Stimulated activated CD8-positive, alpha-beta memory T cell treated with anti-CD3 and anti-CD28 coated beads, Interleukin-12 subunit alpha, Interleukin-12 subunit beta, amount 100 ng/mL, for 24 hours (primary cell): ENCODE data around the gene NPIPB2.
"Not testable (repeated sequence)": the region's sequence is repeated elsewhere in the genome, so short reads cannot be mapped to it uniquely, and the experiment has no call there.

Experiments used
- DNase-seq: peaks from one replicate; pipeline ENCODE4 v3.0.0-alpha.2; 2020; ENCODE audit errors: extremely low read depth

The NPIPB2 gene

DNA sequence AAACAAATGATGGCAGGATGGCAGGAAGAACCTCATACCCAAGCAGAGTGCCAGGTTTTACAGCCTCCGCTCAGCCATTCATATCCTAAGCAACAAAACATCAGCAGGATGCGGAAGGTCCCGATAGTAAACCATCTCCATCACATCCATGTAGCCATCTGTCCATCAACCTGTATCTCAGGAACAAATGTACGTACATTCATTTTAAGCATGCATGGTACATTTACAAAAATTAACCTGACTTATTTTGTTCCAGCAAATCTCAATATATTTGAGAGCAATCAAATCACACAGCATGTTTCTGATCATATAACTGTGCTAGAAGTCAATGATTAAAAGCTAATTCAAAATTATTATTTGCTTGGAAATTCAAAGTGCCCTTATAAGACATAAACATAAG is at the start of gene NPIPB2:
TSS of gene NPIPB2 (minus strand) at position 101 of the 400 bp plus-strand sequence. CDS start at position 101, 0 bp downstream.
- not testable (repeated sequence) for DNase-seq

DNA sequence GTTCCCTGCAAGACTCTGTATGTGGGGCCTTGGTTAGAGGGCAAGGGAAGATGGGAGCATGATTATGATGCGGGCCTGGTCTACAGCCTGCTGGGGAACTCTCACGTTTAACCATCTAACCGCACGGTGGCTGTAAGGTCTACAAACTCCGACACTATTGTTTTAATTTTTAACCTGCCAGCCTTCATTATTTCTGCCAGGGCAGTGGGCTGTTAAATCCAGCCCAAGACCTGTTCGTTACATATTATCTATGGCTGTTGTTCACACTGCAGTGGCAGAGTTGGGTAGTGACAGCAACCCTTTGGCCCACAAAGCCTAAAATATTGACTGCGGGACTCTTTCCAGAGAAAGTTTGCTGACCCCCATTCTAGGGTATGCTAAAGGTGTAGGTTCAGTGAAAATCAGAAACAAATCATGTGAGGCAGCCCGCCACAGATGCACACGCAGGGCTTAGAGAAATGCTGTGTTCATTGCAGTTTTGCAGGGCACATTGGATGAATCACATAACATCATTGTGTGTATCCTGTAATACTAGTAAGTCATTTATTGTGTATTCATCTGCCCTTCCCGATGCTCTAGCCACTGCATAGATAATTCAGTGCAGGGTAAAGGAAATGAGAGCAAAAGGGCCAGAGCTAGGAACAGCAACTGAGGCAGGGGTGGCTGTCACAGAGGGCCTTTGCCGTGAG is 49.0 kb upstream of the NPIPB2 start:
- DNase-seq, result no peak

DNA sequence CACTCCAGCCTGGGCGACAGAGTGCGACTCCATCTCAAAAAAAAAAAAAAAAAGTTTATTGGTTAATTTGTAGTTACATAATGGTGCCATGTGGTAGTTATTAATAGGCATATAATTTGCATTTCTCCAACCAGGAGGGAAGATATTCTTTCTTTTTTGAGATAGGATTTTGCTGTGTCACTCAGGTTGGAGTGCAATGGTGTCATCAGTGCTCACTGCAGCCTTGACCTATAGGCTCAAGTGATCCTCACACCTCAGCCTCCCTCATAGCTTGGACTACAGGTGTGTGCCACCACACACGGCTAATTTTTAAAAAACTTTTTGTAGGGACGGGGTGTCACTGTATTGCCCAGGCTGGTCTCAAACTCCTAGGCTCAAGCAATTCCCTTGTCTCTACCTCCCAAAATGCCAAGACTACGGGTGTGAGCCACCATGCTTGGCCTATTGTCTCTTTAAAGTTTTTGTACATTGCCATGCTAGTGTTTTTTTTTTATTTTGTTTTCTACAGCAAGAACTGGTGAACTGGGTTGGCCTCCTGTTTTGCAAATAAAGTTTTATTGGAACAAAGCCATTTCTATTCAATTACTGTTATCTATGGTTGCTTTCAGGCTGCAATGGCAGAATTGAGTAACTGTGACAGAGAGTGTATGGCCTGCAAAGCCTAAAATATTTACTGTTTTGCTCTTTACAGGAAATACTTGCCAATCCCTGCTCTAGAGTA is 46.6 kb upstream of the NPIPB2 start:
- no peak for DNase-seq

DNA sequence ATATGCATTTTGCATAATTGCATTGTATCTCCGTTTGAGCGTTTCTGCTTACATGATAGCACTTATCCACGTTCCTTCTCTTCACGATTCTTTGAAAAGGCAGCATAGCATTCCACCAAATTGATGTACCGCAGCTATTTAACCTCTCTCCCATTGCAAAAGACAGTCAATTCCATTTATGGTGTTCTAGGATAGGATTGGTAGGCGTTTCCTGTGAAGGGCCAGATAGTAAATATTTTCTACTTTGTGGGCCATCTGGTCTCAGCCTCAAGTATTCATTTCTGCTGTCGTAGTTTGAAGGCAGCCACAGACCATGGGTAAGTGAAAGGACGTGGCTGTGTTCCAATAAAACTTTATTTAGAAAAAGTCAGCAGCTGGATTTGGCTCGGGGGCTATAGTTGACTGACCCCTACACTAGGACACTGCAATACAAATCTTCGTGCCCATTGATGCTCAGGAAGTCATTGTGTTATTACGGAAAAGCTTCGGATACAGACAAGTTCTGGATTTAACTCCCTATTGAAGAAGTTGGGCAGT is 44.7 kb upstream of the NPIPB2 start:
- no peak for DNase-seq

DNA sequence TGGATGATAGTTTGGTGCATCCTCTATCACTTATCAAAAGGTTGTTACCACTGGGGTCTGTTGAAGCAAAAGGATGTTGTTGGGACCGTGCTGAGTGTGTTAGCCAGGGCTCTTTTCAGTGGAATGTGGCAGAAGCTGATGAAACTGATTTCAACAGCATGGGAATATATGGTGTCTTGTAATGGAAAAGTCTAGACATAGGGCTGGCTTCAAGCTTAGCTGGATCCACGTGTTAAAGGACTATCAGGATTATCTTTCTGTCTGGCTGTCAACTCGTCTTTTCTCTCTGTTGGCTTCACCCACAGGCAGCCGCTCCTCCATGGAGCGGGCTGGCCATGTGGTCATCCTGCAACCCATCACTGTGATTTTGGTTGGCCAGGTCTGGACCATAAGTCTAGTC is 43.4 kb upstream of the NPIPB2 start:
- no peak for DNase-seq

DNA sequence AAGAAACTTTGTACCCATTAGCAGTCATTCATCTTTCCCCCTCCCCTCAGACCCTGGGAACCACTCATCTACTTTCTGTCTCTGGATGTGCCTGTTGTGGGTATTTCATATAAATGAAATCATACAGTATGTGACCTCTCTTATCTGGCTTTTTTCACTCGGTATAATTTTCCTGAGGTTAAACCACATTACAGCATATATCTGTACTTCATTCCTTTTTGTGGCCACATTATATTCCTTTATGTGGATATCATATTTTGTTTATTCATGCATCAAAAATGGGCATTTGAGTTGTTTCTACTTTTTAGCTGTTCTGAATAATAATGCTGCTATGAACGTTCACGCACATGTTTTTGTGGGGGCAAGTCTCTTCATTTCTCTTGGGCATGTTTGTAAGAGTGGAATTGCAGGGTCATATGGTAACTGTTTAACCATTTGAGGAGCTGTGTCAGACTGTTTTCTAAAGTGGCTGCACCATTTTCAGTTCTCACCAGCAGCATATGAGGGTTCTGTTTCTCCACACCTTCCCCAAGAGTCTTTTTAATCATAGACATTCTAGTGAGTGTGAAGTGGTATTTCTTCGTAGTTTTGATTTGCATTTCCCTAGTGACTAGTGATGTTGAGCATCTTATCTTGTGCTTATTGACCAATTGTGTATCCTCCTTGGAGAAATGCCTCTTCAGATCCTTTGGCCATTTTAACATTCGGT is 38.4 kb upstream of the NPIPB2 start:
- no peak for DNase-seq

DNA sequence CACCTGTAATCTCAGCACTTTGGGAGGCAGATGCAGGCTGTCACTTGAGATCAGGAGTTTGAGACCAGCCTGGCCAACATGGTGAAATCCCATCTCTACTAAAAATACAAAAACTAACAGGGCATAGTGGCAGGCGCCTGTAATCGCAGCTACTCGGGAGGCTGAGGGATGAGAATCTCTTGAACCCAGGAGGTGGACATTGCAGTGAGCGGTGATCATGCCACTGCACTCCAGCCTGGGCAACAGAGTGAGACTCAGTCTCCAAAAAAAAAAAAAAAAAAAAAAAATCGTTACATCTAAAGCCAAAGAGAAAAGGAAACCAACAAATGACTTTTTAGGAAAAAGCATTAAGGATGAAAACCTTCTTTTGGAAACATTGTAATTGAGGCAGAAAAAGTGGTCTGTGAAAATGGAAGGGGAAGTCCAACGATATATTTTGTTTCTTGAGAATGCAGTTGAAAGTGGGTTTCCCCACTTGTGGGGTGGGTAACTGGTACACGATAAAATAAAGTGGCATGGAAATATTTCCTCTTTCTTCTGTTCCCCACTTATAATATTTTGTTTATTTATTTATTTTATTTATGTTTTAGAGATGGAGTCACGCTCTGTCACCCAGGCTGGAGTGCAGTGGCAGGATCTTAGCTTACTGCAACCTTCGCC is 37.3 kb upstream of the NPIPB2 start:
- no peak for DNase-seq

DNA sequence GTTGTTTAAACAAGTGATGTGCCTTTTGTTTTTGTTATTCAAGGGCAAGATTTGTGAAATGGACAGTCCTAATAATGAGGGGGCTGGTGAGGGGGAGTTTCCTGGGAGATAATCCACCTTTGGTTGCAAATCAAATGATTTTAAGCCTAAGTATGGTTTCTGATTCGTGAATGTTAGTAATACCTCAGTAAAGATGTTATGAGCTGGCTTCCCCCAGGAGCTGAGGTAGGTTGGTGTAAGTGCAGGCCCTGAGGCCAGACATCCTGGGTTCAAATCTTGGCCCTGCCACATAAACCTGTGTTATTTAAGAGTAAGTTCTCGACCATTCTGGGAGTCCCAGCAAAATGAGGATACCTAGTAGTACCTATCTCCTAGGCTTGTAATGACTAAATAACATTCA is 36.2 kb upstream of the NPIPB2 start:
- no peak for DNase-seq

DNA sequence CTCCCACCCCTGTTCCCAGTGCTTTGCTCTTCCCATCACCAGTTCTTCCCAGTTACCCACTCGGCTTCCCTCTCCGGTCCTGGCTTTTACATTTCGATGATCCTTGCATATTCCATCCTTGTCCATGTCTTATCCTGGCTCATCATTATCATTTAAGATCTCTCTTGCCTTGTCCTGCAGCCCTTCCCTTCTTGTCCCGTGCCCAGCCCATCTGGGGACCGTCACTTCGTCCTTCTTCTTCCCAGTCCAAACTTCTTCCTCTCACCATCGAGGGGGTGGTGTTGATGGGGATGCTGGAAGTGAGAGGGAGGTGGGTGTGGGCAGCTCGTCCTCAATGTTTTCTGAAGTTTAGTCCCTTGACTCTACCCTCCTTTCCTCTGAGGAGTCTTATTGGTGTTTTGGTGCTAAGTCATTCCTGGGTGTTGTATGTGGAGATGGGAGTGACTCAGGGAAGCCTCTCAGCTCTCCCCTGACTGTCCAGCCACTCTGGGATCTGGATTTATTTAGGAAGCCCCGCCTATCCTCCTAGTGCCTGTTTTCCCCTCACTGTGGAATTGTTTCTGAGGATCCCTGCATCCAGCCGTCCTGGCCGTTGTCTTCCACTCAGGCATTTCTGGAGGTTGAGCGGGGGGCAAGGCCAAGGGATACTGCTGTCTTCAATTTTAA is 35.7 kb upstream of the NPIPB2 start:
- no peak for DNase-seq

DNA sequence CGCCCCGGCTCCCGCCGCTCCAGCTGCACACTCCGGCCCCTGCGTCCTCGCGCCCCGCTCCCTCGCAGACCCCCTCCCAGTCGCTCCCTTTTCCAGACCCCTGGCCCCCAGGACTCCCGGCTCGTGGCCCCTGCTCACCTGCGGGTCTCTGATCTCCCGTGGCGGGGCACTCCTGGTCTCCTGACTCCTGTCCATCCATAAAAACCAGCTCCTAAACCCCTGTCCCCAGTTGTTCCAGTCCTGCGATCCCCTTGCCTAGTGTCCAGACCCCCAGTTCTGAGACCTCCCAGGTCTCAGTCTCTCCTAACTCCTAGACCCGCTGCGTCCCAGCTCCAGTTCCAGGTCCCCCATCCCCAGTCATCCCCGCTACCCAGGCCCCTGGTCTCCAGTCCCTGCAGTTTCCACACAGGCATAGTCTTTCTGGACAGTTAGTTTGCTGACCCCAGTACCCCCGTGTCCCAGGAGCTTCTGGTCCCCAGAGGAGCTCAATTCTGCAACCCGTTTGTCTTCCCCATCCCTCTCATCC is 35.1 kb upstream of the NPIPB2 start:
- no peak for DNase-seq

DNA sequence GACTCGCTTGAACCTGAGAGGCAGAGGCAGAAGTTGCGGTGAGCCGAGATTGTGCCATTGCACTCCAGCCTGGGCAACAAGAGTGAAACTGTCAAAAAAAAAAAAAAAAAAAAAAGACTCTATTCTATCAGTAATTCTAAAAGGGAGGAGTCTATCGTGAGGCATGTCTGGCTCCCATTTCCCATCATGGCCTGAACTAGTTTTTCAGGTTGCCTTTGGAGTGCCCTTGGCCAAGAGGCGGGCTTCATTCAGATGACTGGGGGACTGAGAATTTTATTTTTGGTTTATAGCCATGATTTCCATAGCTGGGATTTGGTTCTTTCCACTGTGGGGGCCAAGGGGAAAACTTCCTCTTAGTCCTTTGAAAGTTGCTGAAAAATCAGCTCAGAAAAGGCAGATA is 31.2 kb upstream of the NPIPB2 start:
- no peak for DNase-seq

DNA sequence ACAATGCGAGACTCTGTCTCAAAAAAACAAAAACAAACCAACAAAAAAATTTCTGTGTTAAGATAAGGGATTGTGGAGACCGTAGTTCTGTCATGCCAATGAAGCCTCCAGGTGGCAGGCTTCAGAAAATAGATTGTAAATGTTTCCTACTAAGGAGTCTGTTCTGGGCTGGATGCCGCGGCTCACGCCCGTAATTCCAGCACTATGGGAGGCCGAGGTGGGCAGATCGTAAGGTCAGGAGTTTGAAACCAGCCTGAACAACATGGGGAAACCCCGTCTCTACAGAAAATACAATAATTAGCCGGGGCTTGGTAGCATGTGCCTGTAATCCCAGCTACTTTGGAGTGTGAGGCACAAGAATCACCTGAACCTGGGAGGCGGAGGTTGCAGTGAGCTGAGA is 30.3 kb upstream of the NPIPB2 start:
- no peak for DNase-seq

DNA sequence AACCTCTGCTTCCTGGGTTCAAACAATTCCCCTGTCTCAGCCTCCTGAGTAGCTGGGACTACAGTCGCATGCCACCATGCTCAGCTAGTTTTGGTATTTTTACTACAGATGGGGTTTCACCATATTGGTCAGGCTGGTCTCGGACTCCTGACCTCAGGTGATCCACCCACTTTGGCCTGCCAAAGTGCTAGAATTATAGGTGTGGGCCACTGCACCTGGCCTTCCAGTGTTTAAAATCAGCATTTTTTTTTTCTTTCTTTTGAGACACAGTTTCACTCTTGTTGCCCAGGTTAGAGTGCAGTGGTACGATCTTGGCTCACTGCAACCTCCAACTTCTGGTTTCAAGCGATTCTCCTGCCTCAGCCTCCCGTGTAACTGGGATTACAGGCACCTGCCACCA is 28.4 kb upstream of the NPIPB2 start:
- not testable (repeated sequence) for DNase-seq

DNA sequence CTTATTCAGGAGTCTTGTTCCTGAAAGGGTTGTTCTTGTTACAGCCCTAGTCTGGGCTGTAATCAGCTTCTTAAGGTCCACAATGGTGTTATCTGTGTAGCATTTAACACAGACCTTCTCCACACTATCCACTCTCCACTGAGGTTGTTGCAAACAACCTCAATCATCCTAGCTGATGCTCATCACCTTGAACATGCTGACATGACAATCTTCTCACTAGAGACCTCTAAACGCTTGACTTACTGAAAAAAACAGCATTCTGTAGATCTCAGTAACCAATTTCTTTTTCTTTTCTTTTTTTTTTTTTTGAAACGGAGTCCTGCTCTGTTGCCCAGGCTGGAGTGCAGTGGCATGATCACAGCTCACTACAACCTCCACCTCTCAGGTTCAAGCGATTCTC is 26.7 kb upstream of the NPIPB2 start:
- no peak for DNase-seq

DNA sequence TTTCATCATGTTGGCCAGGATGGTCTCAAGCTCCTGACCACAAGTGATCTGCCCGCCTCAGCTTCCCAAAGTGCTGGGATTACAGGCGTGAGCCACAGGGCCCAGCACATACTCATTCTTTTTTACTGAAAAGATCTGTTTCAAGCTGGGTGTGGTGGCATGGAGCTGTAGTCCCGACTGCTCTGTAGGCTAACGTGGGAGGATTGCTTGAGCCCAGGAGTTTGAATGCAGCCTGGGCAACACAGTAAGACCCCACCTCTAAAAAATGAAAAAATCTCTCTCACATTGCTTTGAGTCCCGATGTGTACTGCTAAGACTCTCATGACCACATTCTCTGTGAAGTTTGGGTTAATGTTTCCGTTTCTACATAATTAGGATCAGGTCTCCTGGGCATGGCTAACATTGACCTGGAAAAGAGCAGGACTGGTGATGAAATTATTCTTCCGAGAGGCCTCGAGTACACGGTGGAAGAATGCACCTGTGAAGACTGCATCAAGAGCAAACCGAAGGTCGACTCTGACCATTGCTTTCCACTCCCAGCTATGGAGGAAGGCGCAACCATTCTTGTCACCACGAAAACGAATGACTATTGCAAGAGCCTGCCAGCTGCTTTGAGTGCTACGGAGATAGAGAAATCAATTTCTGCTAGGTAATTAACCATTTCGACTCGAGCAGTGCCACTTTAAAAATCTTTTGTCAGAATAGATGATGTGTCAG is 25.5 kb upstream of the NPIPB2 start:
- no peak for DNase-seq

DNA sequence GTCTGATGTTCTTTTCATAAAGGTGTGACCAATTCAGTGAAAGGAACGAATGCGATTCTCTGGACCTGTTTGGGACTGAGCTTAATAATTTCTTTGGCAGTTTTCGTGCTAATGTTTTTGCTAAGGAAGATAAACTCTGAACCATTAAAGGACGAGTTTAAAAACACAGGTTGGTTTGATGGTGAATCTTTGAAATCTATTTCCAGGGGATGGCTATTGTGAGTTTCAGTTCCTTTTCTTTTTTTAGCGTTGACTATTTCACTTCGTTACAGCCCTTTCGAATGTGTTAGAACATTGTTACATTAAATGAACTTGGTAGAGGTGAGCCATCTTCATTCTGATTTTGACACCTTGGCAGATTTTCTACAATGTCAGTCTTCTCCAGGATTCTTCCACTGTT is 24.3 kb upstream of the NPIPB2 start:
- DNase-seq, result no peak

DNA sequence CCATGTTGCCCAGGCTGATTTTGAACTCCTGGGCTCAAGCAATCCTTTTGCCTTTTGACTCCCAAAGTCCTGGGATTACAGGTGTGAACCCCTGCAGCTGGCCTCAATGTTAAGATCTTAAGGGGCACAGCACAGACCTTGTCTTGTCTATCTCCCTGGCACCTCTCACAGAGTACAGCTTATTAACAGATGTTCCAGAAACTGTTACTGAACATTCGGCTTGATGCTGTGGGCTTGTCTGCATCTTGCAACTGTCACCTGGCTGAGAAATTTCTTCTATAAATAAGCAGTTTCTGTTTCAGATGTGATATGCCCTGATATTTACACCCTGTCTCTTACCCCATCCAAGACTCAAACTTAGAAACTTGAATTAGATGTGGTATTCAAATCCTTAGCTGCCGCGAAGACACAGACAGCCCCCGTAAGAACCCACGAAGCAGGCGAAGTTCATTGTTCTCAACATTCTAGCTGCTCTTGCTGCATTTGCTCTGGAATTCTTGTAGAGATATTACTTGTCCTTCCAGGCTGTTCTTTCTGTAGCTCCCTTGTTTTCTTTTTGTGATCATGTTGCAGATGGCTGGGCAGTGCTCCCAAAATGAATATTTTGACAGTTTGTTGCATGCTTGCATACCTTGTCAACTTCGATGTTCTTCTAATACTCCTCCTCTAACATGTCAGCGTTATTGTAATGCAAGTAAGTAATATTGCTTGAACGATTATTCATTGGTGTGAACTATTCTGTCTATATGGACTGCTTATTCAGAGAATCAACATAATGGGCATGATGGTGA is 23.1 kb upstream of the NPIPB2 start, which contains the start of gene TNFRSF17:
TSS of gene TNFRSF17 (plus strand) at position 450 of the 791 bp plus-strand sequence. CDS start at position 565, 115 bp downstream.
- DNase-seq, result no peak

DNA sequence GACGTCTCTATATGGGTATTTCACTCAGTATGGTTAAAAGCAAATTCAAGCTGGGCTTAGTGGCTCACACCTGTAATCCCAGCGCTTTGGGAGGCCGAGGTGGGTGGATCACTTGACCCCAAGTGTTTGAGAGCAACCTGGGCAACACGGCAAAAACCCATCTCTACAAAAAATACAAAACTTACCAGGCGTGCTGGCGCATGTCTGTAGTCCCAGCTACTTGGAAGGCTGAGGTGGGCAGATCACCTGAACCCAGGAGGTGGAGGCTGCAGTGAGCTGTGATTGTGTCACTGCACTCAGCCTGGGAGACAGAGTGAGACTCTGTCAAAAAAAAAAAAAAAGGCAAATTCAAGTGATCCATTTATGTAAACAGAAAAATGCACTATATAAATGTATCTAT is 21.9 kb upstream of the NPIPB2 start:
- DNase-seq, result no peak

DNA sequence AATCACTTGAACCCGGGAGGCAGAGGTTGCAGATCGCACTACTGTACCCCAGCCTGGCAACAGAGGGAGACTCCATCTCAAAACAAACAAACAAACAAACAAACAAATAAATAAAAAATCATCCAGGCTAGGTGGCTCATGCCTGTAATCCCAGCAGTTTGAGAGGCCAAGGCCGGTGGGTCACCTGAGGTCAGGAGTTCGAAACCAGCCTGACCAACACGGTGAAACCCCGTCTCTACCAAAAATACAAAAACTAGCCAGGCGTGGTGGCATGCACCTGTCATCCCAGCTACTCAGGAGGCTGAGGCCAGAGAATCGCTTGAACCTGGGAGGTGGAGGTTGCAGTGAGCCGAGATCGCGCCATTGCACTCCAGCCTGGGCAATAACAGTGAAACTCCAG is 21.1 kb upstream of the NPIPB2 start:
- DNase-seq, result not testable (repeated sequence)

DNA sequence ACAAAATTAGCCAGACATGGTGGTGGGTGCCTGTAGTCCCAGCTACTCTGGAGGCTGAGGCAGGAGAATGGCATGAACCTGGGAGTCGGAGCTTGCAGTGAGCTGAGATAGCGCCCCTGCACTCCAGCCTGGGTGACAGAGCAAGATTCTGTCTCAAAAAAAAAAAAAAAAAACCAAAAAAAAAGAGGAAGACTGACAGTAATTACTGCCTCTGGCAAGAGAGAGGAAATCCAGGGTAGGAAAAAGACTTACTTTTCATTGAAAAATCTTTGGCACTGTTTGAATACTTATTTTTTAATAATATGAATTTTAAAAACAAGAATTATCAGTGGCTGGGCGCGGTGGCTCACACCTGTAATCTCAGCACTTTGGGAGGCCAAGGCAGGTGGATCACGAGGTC is 20.6 kb upstream of the NPIPB2 start:
- not testable (repeated sequence) for DNase-seq
